B cell (primary cell): ENCODE results near the gene C17orf100. TPM values are rescaled to one million over a fixed set of nuclear protein-coding genes. Genes with fewer than 3 reads are reported as not detected.

Source experiments
- ATAC-seq: fragments of 200-7000 bp; cut with Tn5 transposase; one replicate; pipeline ENCODE4 v1.10.0; 2021; ENCODE audit warnings: low read depth, mild to moderate bottlenecking, moderate number of reproducible peaks, moderate library complexity
- CTCF ChIA-PET: fragments of 350-600 bp; sonication (Branson Sonifier 250); formaldehyde crosslinking; loops from one replicate; lab custom pipeline; 2021; ENCODE audit warnings: antibody characterized with exemption, inconsistent platforms; lab: Charles Lee
- POLR2A ChIA-PET: fragments of 350-600 bp; sonication (Branson Sonifier 250); formaldehyde crosslinking; loops from one replicate; lab custom pipeline; 2021; ENCODE audit warnings: antibody characterized with exemption; lab: Charles Lee
- DNase-seq: peaks from one replicate; pipeline ENCODE4 v3.0.0; 2013
- H2AFZ ChIP-seq: 2 replicates; pipeline ENCODE4 v1.6.1; 2012; ENCODE audit warnings: mild to moderate bottlenecking, low read depth, low read length; ENCODE audit not compliant: insufficient read depth, poor library complexity, severe bottlenecking
- H3K27ac ChIP-seq, 2 donors: 1 replicate in 1 of 2; 2 replicates in 1 of 2; pipeline ENCODE4 v1.5.1; 2012 to 2013; ENCODE audit warnings: low read length in 2 of 2, mild to moderate bottlenecking in 2 of 2, moderate library complexity in 1 of 2
- H3K27me3 ChIP-seq, 4 experiments: fragments of 200-600 bp in 1 of 4; sonication (generic) in 1 of 4; replicated peaks in 1 of 4; 1 replicate in 2 of 4; 2 replicates in 2 of 4; pipeline versions ENCODE4 v1.6.1 to v1.7.0; 2013 to 2016; ENCODE audit warnings: low read length in 3 of 4, mild to moderate bottlenecking in 2 of 4, mixed read lengths in 1 of 4, moderate library complexity in 1 of 4; ENCODE audit not compliant: insufficient read depth in 4 of 4, control insufficient read depth in 3 of 4; ENCODE audit errors: control extremely low read depth in 1 of 4
- H3K36me3 ChIP-seq, 2 experiments: replicated peaks in 1 of 2; 1 replicate in 1 of 2; 2 replicates in 1 of 2; pipeline versions ENCODE4 v1.6.1 to v1.7.1; 2013; ENCODE audit warnings: low read length in 1 of 2; ENCODE audit not compliant: insufficient read depth in 2 of 2, control insufficient read depth in 1 of 2; ENCODE audit errors: control extremely low read depth in 1 of 2, extremely low read depth in 1 of 2
- H3K4me1 ChIP-seq, 2 donors: fragments of 200-600 bp in 1 of 2; sonication (generic) in 1 of 2; 1 replicate in 1 of 2; 2 replicates in 1 of 2; pipeline versions ENCODE4 v1.5.1 to v1.6.1; 2013 to 2017; ENCODE audit warnings: low read length in 2 of 2; ENCODE audit not compliant: control insufficient read depth in 2 of 2, insufficient read depth in 2 of 2
- H3K4me2 ChIP-seq: replicated peaks from 2 replicates; pipeline ENCODE3; 2012; ENCODE audit warnings: mild to moderate bottlenecking, low read depth, low read length; ENCODE audit not compliant: poor library complexity, severe bottlenecking
- H3K4me3 ChIP-seq, 5 experiments: fragments of 200-600 bp in 1 of 5; sonication (generic) in 1 of 5; 1 replicate in 3 of 5; 2 replicates in 2 of 5; pipeline versions ENCODE4 v1.5.1 to v1.7.0; 2011 to 2016; ENCODE audit warnings: low read length in 4 of 5, mild to moderate bottlenecking in 4 of 5, low read depth in 2 of 5, control low read depth in 1 of 5, moderate library complexity in 1 of 5; ENCODE audit not compliant: insufficient read depth in 1 of 5; ENCODE audit errors: control extremely low read depth in 1 of 5, extremely low read depth in 1 of 5
- H3K79me2 ChIP-seq: fragments of 200-600 bp; sonication (generic); one replicate; pipeline ENCODE4 v1.6.0; 2016; ENCODE audit warnings: low read length; ENCODE audit not compliant: control insufficient read depth, insufficient read depth
- H3K9ac ChIP-seq: fragments of 200-600 bp; sonication (generic); 2 replicates; pipeline ENCODE4 v1.6.1; 2017; ENCODE audit warnings: mild to moderate bottlenecking, low read length, moderate library complexity
- H3K9me3 ChIP-seq, 3 donors: one replicate each; pipeline versions ENCODE4 v1.6.1 to v1.7.1; 2013; ENCODE audit warnings: low read length in 2 of 3; ENCODE audit not compliant: control insufficient read depth in 2 of 3, insufficient read depth in 1 of 3; ENCODE audit errors: control extremely low read depth in 1 of 3
- H4K20me1 ChIP-seq: 2 replicates; pipeline ENCODE4 v1.6.0; 2012; ENCODE audit warnings: mild to moderate bottlenecking, low read length; ENCODE audit not compliant: insufficient read depth, control insufficient read depth, poor library complexity, severe bottlenecking
- H3K27ac Mint-ChIP-seq: one replicate; pipeline ENCODE4 v1.8.0; 2021; ENCODE audit warnings: mixed read lengths
- H3K27me3 Mint-ChIP-seq: one replicate; pipeline ENCODE4 v1.8.0; 2021; ENCODE audit warnings: mixed read lengths
- H3K4me1 Mint-ChIP-seq: one replicate; pipeline ENCODE4 v1.8.0; 2021; ENCODE audit warnings: mixed read lengths
- H3K4me3 Mint-ChIP-seq: one replicate; pipeline ENCODE4 v1.8.0; 2021; ENCODE audit warnings: mixed read lengths
- H3K9me3 Mint-ChIP-seq: one replicate; pipeline ENCODE4 v1.8.0; 2022; ENCODE audit warnings: mixed read lengths; ENCODE audit not compliant: insufficient read depth
- CTCF ChIP-seq: fragments of 200-600 bp; IDR thresholded peaks from one replicate; pipeline ENCODE4 v1.8.0; 2022; ENCODE audit warnings: antibody characterized with exemption, mild to moderate bottlenecking
- EZH2 ChIP-seq: IDR thresholded peaks from 2 replicates; pipeline ENCODE4 v1.6.1; 2012; ENCODE audit warnings: borderline replicate concordance, low read depth, mild to moderate bottlenecking, moderate library complexity, low read length; ENCODE audit not compliant: insufficient read depth, poor library complexity, severe bottlenecking
- WGBS: methylation state at CpG from one replicate; pipeline ENCODE4 v1.1.5; 2013; ENCODE audit warnings: missing lambda C conversion rate; ENCODE audit not compliant: insufficient coverage; 5-methylcytosine and 5-hydroxymethylcytosine counted together
- intact Hi-C: fragments of 100-400 bp; cut with micrococcal nuclease; formaldehyde crosslinking; loops from one replicate; pipeline ENCODE4 v1.10.0; 2022
- polyA plus RNA-seq: library from polyadenylated mRNA; depleted of rRNA; stranded (reverse); fragments of >200 nt; gene quantifications from 2 replicates; pipeline ENCODE4 v1.2.3, GENCODE V29; 2012
- total RNA-seq, 2 donors: library from RNA; stranded (reverse); fragments of 120-200 nt in 1 of 2; gene quantifications; 1 replicate in 1 of 2; 2 replicates in 1 of 2; pipeline versions ENCODE4 v1.2.3 to v1.2.4, GENCODE V29; 2013 to 2022

The C17orf100 gene
- total and polyA plus RNA-seq, 2 donors (not counting 1 experiment from before 2014, with no cell fraction given): 3.7 to 11.6 TPM

- H3K9me3 Mint-ChIP-seq: no peaks in the 10 kb centered on the region
- intact Hi-C loops: no loop called here
- Histone ChIP-seq H3K4me2 (no peak overlapping the region), H2AFZ (no peak overlapping the region), H3K9me3 (no peaks in the 10 kb centered on the region), H3K27ac (no peak overlapping the region), H3K27me3 (no peaks in the 10 kb centered on the region), H3K4me1 (peaks cover 0 to 5% of the 10 kb centered on the region in 2 donors), H3K4me3 (no peak overlapping the region), H3K36me3 (peaks cover 0 to 11% of the 10 kb centered on the region in 2 experiments), H3K79me2 (peaks cover 19% of the 10 kb centered on the region), H3K9ac (no peak overlapping the region), H4K20me1 (peaks cover 19% of the 10 kb centered on the region)
- no peak overlapping the region for H3K27ac Mint-ChIP-seq
- DNase-seq (no peak), ATAC-seq (no peak)
- ChIA-PET POLR2A (no interaction called here), CTCF (interaction anchor here (1.0 kb wide), 1 partner anchor 10 kb away, joined by 3 read pairs; no protein-coding TSS in a partner anchor)
- TF ChIP-seq EZH2 (no peak), CTCF (no peak)
- no peaks in the 10 kb centered on the region for H3K27me3 Mint-ChIP-seq
- H3K4me1 Mint-ChIP-seq: peaks cover 10% of the 10 kb centered on the region
- WGBS: 93% methylated on average over 7 of the region's 7 CpGs
- H3K4me3 Mint-ChIP-seq: no peak overlapping the region
Measured at GRCh38 chr17:6671431-6671830, 19.9 kb downstream of the C17orf100 start.

GRCh38 chr17:6674586-6674985 is 23.0 kb downstream of the C17orf100 start:
- Mint-ChIP-seq H3K9me3 (no peaks in the 10 kb centered on the region), H3K27me3 (peaks cover 7% of the 10 kb centered on the region), H3K4me1 (no peaks in the 10 kb centered on the region), H3K27ac (no peak overlapping the region), H3K4me3 (no peak overlapping the region)
- TF ChIP-seq CTCF (no peak), EZH2 (no peak)
- Histone ChIP-seq H3K4me1 (peaks cover 0 to 3% of the 10 kb centered on the region in 2 donors), H3K4me2 (no peak overlapping the region), H3K27me3 (peaks cover 0 to 19% (median 6%) of the 10 kb centered on the region in 4 experiments), H4K20me1 (peaks cover 9% of the 10 kb centered on the region), H3K27ac (no peak overlapping the region), H2AFZ (no peak overlapping the region), H3K9me3 (no peaks in the 10 kb centered on the region), H3K36me3 (peaks cover 0 to 3% of the 10 kb centered on the region in 2 experiments), H3K79me2 (peaks cover 9% of the 10 kb centered on the region), H3K9ac (no peak overlapping the region), H3K4me3 (no peak overlapping the region)
- intact Hi-C loops: no loop called here
- DNase-seq: no peak
- ATAC-seq: no peak
- ChIA-PET POLR2A (no interaction called here), CTCF (no interaction called here)
- WGBS: 98% methylated on average over 13 of the region's 13 CpGs
